HG02588 (cell line): ENCODE data around the gene PDRG1.
A peak's percentile ranks its signal among the peaks of the same experiment; 100 is the strongest.

Source experiments
- ATAC-seq: cut with Tn5 transposase; IDR thresholded peaks from one replicate; pipeline ENCODE4 v1.9.1; 2021; ENCODE audit warnings: mild to moderate bottlenecking, moderate library complexity; ENCODE audit not compliant: unreplicated experiment

Gene PDRG1

GRCh38 chr20:31909253-31910070 lies 42.4 kb downstream of the PDRG1 start:
- ATAC-seq: no peak

- no peak for ATAC-seq
Observed at GRCh38 chr20:31908424-31908823, 43.4 kb downstream of the PDRG1 start.

- ATAC-seq: no peak
Observed at GRCh38 chr20:31908016-31908415, 43.8 kb downstream of the PDRG1 start.

- no peak for ATAC-seq
Observed at GRCh38 chr20:31907046-31907445, 44.8 kb downstream of the PDRG1 start.

GRCh38 chr20:31906001-31906400 lies 45.8 kb downstream of the PDRG1 start:
- ATAC-seq: no peak

- ATAC-seq: no peak
Observed at GRCh38 chr20:31903627-31904386, 48.0 kb downstream of the PDRG1 start.

GRCh38 chr20:31901615-31902014 lies 50.2 kb downstream of the PDRG1 start:
- ATAC-seq: no peak

GRCh38 chr20:31897541-31897940 lies 54.3 kb downstream of the PDRG1 start:
- ATAC-seq: no peak

- ATAC-seq: no peak
Observed at GRCh38 chr20:31896049-31896448, 55.8 kb downstream of the PDRG1 start.

- peak; percentile 96 for ATAC-seq
Observed at GRCh38 chr20:31894980-31895675, 56.7 kb downstream of the PDRG1 start.
